ENCODE data around the gene BTBD19. TPM values are rescaled to one million over a fixed set of nuclear protein-coding genes. Genes with fewer than 3 reads are reported as not detected.
A peak's percentile ranks its signal among the peaks of the same experiment; 100 is the strongest.

Gene BTBD19
- total and polyA plus RNA-seq, 9 donors = 2.9 to 9.5 (median 8.0) TPM

DNA sequence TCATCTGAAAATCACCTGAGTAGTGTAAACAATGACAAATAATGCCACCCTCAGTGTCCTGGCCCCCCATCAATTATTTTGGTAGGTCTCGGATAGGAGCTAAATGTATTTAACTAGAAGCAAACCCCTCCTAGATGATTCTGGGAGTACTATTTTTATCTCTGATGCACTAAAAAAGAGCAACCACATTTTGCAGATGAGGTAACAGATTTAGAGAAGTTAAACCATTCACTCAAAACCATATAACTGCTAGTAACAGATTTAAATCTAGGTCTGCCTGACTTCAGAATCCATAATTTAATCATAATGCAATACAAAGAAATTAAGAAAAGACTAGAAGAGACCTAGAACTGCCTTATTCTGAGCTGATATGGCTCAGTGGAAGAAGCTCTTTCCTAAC lies 52.0 kb downstream of the BTBD19 start:
- DNase-seq = no peak
- Histone ChIP-seq H3K4me3 (ENCODE audit: low read length) (no peak overlapping the region), H3K27me3 (ENCODE audit: control insufficient read depth, insufficient read depth, low read length) (no peaks in the 10 kb centered on the region), H3K36me3 (ENCODE audit: control insufficient read depth, insufficient read depth, low read length) (peaks cover 18% of the 10 kb centered on the region), H3K27ac (ENCODE audit: low read length) (no peak overlapping the region), H3K9me3 (replicated peaks; ENCODE audit: control insufficient read depth, low read depth, low read length) (no peaks in the 10 kb centered on the region), H3K4me1 (ENCODE audit: control insufficient read depth, insufficient read depth, low read length) (peaks cover 2% of the 10 kb centered on the region)
- WGBS (ENCODE audit: insufficient coverage) = no CpG with 5 or more reads among the region's 1 CpG

GRCh38 chr1:44860891-44861425 lies 52.6 kb downstream of the BTBD19 start:
- no CpG with 5 or more reads among the region's 1 CpG for WGBS (ENCODE audit: insufficient coverage)
- peaks cover 2% of the 10 kb centered on the region for H3K4me1 ChIP-seq (ENCODE audit: control insufficient read depth, insufficient read depth, low read length)
- no peaks in the 10 kb centered on the region for H3K9me3 ChIP-seq (replicated peaks; ENCODE audit: control insufficient read depth, low read depth, low read length)
- no peaks in the 10 kb centered on the region for H3K27me3 ChIP-seq (ENCODE audit: control insufficient read depth, insufficient read depth, low read length)
- no peak for DNase-seq
- H3K4me3 ChIP-seq (ENCODE audit: low read length) = no peak overlapping the region
- peak overlapping the region; percentile 31 for H3K27ac ChIP-seq (ENCODE audit: low read length)
- peaks cover 18% of the 10 kb centered on the region for H3K36me3 ChIP-seq (ENCODE audit: control insufficient read depth, insufficient read depth, low read length)

GRCh38 chr1:44862829-44863401 lies 54.6 kb downstream of the BTBD19 start:
- Histone ChIP-seq H3K9me3 (replicated peaks; ENCODE audit: control insufficient read depth, low read depth, low read length) (no peaks in the 10 kb centered on the region), H3K4me1 (ENCODE audit: control insufficient read depth, insufficient read depth, low read length) (peaks cover 2% of the 10 kb centered on the region), H3K27ac (ENCODE audit: low read length) (no peak overlapping the region), H3K4me3 (ENCODE audit: low read length) (no peak overlapping the region), H3K27me3 (ENCODE audit: control insufficient read depth, insufficient read depth, low read length) (no peaks in the 10 kb centered on the region), H3K36me3 (ENCODE audit: control insufficient read depth, insufficient read depth, low read length) (peaks cover 11% of the 10 kb centered on the region)
- DNase-seq = peak; percentile 65
- whole genome bisulfite sequencing (ENCODE audit: insufficient coverage) = no CpG with 5 or more reads among the region's 5 CpGs

Other genes with a start within 250 kb of the BTBD19 start
- gene TMEM53, start 134.0 kb upstream of the BTBD19 start, total RNA-seq = 3.5 TPM
- gene TMEM53, start 134.0 kb upstream of the BTBD19 start, polyA plus RNA-seq (ENCODE audit: insufficient read depth in 1 of 8, insufficient read length in 8 of 8, low replicate concordance in 1 of 8) = 1 to 10 TPM; 5.4 to 7.8 (median 6.4) TPM
- gene ARMH1, start 133.8 kb upstream of the BTBD19 start, total RNA-seq = 1.6 TPM
- gene ARMH1, start 133.8 kb upstream of the BTBD19 start, polyA plus RNA-seq (ENCODE audit: insufficient read depth in 1 of 8, insufficient read length in 8 of 8, low replicate concordance in 1 of 8) = 1 to 10 TPM; 1.3 to 2.6 (median 1.8) TPM
- not detected for gene RNU5D-1, start 77.4 kb upstream of the BTBD19 start, total RNA-seq
- gene RNU5D-1, start 77.4 kb upstream of the BTBD19 start, polyA plus RNA-seq (ENCODE audit: insufficient read depth in 1 of 8, insufficient read length in 8 of 8, low replicate concordance in 1 of 8) = 1 to 10 TPM in 1 of 8 donors, not detected in 7; 1.5 TPM
- 9.2 TPM for gene KIF2C, start 68.7 kb upstream of the BTBD19 start, total RNA-seq
- 10 to 100 TPM in 7 of 8 donors, 1 to 10 TPM in 1; 9.7 to 18.2 (median 14.2) TPM for gene KIF2C, start 68.7 kb upstream of the BTBD19 start, polyA plus RNA-seq (ENCODE audit: insufficient read depth in 1 of 8, insufficient read length in 8 of 8, low replicate concordance in 1 of 8)
- gene RPS8, start 33.0 kb upstream of the BTBD19 start, total RNA-seq = 4,408 TPM
- gene RPS8, start 33.0 kb upstream of the BTBD19 start, polyA plus RNA-seq (ENCODE audit: insufficient read depth in 1 of 8, insufficient read length in 8 of 8, low replicate concordance in 1 of 8) = 1,000 to 10,000 TPM; 2,811 to 3,640 (median 3,091) TPM
- 0.18 TPM for gene BEST4, start 20.4 kb upstream of the BTBD19 start, total RNA-seq
- 1 to 10 TPM in 1 of 8 donors, under 1 TPM in 7; 0.30 to 1.4 (median 0.36) TPM for gene BEST4, start 20.4 kb upstream of the BTBD19 start, polyA plus RNA-seq (ENCODE audit: insufficient read depth in 1 of 8, insufficient read length in 8 of 8, low replicate concordance in 1 of 8)
- gene PLK3, start 8.1 kb upstream of the BTBD19 start, total RNA-seq = 8.3 TPM
- gene PLK3, start 8.1 kb upstream of the BTBD19 start, polyA plus RNA-seq (ENCODE audit: insufficient read depth in 1 of 8, insufficient read length in 8 of 8, low replicate concordance in 1 of 8) = 10 to 100 TPM; 11.3 to 20.8 (median 13.9) TPM
- 0.40 TPM for gene DYNLT4, start 1.2 kb upstream of the BTBD19 start, total RNA-seq
- gene DYNLT4, start 1.2 kb upstream of the BTBD19 start, polyA plus RNA-seq (ENCODE audit: insufficient read depth in 1 of 8, insufficient read length in 8 of 8, low replicate concordance in 1 of 8) = under 1 TPM in 7 of 8 donors, not detected in 1; 0.14 to 0.58 (median 0.28) TPM
- gene PTCH2, start 34.7 kb downstream of the BTBD19 start, total RNA-seq = 2.7 TPM
- gene PTCH2, start 34.7 kb downstream of the BTBD19 start, polyA plus RNA-seq (ENCODE audit: insufficient read depth in 1 of 8, insufficient read length in 8 of 8, low replicate concordance in 1 of 8) = 10 to 100 TPM in 3 of 8 donors, 1 to 10 TPM in 5; 5.8 to 14.1 (median 9.0) TPM
- gene EIF2B3, start 178.1 kb downstream of the BTBD19 start, total RNA-seq = 36.5 TPM
- 10 to 100 TPM; 26.6 to 33.9 (median 28.3) TPM for gene EIF2B3, start 178.1 kb downstream of the BTBD19 start, polyA plus RNA-seq (ENCODE audit: insufficient read depth in 1 of 8, insufficient read length in 8 of 8, low replicate concordance in 1 of 8)
- 13.2 TPM for gene HECTD3, start 202.8 kb downstream of the BTBD19 start, total RNA-seq
- gene HECTD3, start 202.8 kb downstream of the BTBD19 start, polyA plus RNA-seq (ENCODE audit: insufficient read depth in 1 of 8, insufficient read length in 8 of 8, low replicate concordance in 1 of 8) = 10 to 100 TPM; 26.3 to 33.3 (median 31.5) TPM
- 96.8 TPM for gene UROD, start 203.7 kb downstream of the BTBD19 start, total RNA-seq
- gene UROD, start 203.7 kb downstream of the BTBD19 start, polyA plus RNA-seq (ENCODE audit: insufficient read depth in 1 of 8, insufficient read length in 8 of 8, low replicate concordance in 1 of 8) = 10 to 100 TPM; 79.9 to 94.0 (median 87.4) TPM